WTC11 (cell line): ENCODE results near the gene DBNL. TPM values are rescaled to one million over a fixed set of nuclear protein-coding genes. Genes with fewer than 3 reads are reported as not detected.

Experiments used
- ATAC-seq: fragments of 200-7000 bp; cut with Tn5 transposase; 2 replicates; pipeline ENCODE4 v1.10.0; 2021; ENCODE audit warnings: mild to moderate bottlenecking, moderate library complexity
- CTCF ChIA-PET: fragments of 300-600 bp; sonication (Branson Sonifier 250); formaldehyde crosslinking; loops from one replicate; lab custom pipeline; 2021; ENCODE audit warnings: antibody characterized with exemption; lab: Charles Lee
- POLR2A ChIA-PET: fragments of 350-600 bp; sonication (Branson Sonifier 250); formaldehyde crosslinking; loops from one replicate; lab custom pipeline; 2021; ENCODE audit warnings: antibody characterized with exemption; lab: Charles Lee
- DNase-seq: peaks from one replicate; pipeline ENCODE4 v3.0.0; 2021; ENCODE audit warnings: low spot score
- H3K27ac Mint-ChIP-seq: 2 replicates; pipeline ENCODE4 v1.8.0; 2021; ENCODE audit warnings: mixed read lengths
- H3K27me3 Mint-ChIP-seq: 2 replicates; pipeline ENCODE4 v1.8.0; 2021; ENCODE audit warnings: low read depth, mild to moderate bottlenecking, moderate library complexity, mixed read lengths
- H3K36me3 Mint-ChIP-seq: 2 replicates; pipeline ENCODE4 v1.8.0; 2021; ENCODE audit warnings: mixed read lengths
- H3K4me1 Mint-ChIP-seq: 2 replicates; pipeline ENCODE4 v1.8.0; 2022; ENCODE audit warnings: mixed read lengths
- H3K4me3 Mint-ChIP-seq: 2 replicates; pipeline ENCODE4 v1.8.0; 2021; ENCODE audit warnings: mild to moderate bottlenecking, moderate library complexity, mixed read lengths
- H3K9me3 Mint-ChIP-seq: 2 replicates; pipeline ENCODE4 v1.8.0; 2021; ENCODE audit warnings: mixed read lengths
- CBFB ChIP-seq: sonication (generic); formaldehyde crosslinking; IDR thresholded peaks from 2 replicates; pipeline ENCODE4 v1.8.1; 2022; ENCODE audit warnings: mild to moderate bottlenecking, low read depth, missing genetic modification reagents
- MYBL2 ChIP-seq: sonication (generic); formaldehyde crosslinking; IDR thresholded peaks from 2 replicates; pipeline ENCODE4 v1.8.1; 2023; ENCODE audit warnings: mild to moderate bottlenecking, moderate library complexity, missing genetic modification reagents
- NFE2L1 ChIP-seq: sonication (generic); formaldehyde crosslinking; IDR thresholded peaks from 2 replicates; pipeline ENCODE4 v1.8.1; 2023; ENCODE audit warnings: missing genetic modification reagents
- TEAD4 ChIP-seq: sonication (generic); formaldehyde crosslinking; IDR thresholded peaks from 2 replicates; pipeline ENCODE4 v1.8.0; 2022; ENCODE audit warnings: mild to moderate bottlenecking, missing genetic modification reagents
- ZNF219 ChIP-seq: sonication (generic); formaldehyde crosslinking; IDR thresholded peaks from 2 replicates; pipeline ENCODE4 v1.8.0; 2023; ENCODE audit warnings: missing genetic modification reagents, mild to moderate bottlenecking, borderline replicate concordance
- total RNA-seq: library from RNA; stranded (reverse); gene quantifications from 3 replicates; pipeline ENCODE4 v1.2.3, GENCODE V29; 2021
- TF ChIP-seq, protein P1 (sequence below): fragments of 250-450 bp; sonication (Bioruptor Pico); IDR thresholded peaks from 2 replicates; pipeline ENCODE4 v1.9.0; 2021; ENCODE audit warnings: mild to moderate bottlenecking, borderline replicate concordance
- TF ChIP-seq, protein P2 (sequence below): fragments of 250-450 bp; sonication (Bioruptor Pico); conservative IDR thresholded peaks from 2 replicates; pipeline ENCODE4 v1.9.0; 2021; ENCODE audit warnings: mild to moderate bottlenecking
- TF ChIP-seq, protein P3 (sequence below): sonication (generic); formaldehyde crosslinking; IDR thresholded peaks from 2 replicates; pipeline ENCODE4 v1.8.0; 2022; ENCODE audit warnings: mild to moderate bottlenecking, missing genetic modification reagents
- TF ChIP-seq, protein P4 (sequence below): sonication (generic); formaldehyde crosslinking; IDR thresholded peaks from 2 replicates; pipeline ENCODE4 v1.8.1; 2022; ENCODE audit warnings: low read depth, missing genetic modification reagents, borderline replicate concordance
- TF ChIP-seq, protein P5 (sequence below): sonication (generic); formaldehyde crosslinking; IDR thresholded peaks from 2 replicates; pipeline ENCODE4 v1.8.1; 2023; ENCODE audit warnings: mild to moderate bottlenecking, missing genetic modification reagents, borderline replicate concordance
- TF ChIP-seq, protein P6 (sequence below): sonication (generic); formaldehyde crosslinking; IDR thresholded peaks from 2 replicates; pipeline ENCODE4 v1.8.1; 2023; ENCODE audit warnings: mild to moderate bottlenecking, missing genetic modification reagents
- TF ChIP-seq, protein P7 (sequence below): sonication (generic); formaldehyde crosslinking; IDR thresholded peaks from 2 replicates; pipeline ENCODE4 v1.8.0; 2023; ENCODE audit warnings: missing genetic modification reagents, mild to moderate bottlenecking, borderline replicate concordance
- TF ChIP-seq, protein P8 (sequence below): sonication (generic); formaldehyde crosslinking; IDR thresholded peaks from 2 replicates; pipeline ENCODE4 v1.8.0; 2022; ENCODE audit warnings: mild to moderate bottlenecking, missing genetic modification reagents

The DBNL gene
- total RNA-seq, 1 experiment from 2014 or later: 36.1 TPM

DNA sequence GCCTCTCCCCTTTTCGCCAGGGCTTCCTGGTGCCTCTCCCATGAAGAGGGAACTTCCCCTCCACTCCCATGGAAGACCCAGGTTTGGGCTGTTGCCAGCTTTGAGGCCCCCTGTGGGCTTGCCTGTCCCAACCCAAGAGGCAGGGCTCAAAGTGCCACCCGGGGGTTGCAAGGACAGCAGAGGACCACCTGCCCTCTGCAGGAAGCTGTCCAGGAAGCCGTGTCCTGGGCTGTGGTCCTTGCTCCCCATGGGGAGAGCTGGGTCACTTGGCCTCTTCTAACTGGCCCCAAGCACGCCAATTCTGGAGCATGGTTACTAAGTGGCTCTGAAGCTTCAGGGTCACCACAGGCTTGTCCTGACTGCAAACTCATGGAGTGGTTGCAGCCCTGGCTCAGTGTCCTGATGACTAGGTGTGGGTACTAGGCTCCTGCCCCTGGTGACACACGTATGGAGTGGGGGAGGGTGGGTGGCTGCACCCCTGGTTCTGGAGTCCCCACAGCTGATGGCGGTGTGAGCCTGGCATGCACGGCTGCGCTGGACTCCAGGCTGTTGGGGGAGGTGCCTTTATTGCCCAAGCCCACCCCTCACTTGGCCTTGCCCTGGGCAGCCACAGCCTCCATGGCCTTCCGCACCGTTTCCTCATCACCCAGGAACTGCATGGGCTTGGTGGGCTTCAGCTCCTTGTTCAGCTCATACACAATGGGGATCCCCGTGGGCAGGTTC lies 17.8 kb downstream of the DBNL start (continued):
- TF ChIP-seq, protein P1, sequence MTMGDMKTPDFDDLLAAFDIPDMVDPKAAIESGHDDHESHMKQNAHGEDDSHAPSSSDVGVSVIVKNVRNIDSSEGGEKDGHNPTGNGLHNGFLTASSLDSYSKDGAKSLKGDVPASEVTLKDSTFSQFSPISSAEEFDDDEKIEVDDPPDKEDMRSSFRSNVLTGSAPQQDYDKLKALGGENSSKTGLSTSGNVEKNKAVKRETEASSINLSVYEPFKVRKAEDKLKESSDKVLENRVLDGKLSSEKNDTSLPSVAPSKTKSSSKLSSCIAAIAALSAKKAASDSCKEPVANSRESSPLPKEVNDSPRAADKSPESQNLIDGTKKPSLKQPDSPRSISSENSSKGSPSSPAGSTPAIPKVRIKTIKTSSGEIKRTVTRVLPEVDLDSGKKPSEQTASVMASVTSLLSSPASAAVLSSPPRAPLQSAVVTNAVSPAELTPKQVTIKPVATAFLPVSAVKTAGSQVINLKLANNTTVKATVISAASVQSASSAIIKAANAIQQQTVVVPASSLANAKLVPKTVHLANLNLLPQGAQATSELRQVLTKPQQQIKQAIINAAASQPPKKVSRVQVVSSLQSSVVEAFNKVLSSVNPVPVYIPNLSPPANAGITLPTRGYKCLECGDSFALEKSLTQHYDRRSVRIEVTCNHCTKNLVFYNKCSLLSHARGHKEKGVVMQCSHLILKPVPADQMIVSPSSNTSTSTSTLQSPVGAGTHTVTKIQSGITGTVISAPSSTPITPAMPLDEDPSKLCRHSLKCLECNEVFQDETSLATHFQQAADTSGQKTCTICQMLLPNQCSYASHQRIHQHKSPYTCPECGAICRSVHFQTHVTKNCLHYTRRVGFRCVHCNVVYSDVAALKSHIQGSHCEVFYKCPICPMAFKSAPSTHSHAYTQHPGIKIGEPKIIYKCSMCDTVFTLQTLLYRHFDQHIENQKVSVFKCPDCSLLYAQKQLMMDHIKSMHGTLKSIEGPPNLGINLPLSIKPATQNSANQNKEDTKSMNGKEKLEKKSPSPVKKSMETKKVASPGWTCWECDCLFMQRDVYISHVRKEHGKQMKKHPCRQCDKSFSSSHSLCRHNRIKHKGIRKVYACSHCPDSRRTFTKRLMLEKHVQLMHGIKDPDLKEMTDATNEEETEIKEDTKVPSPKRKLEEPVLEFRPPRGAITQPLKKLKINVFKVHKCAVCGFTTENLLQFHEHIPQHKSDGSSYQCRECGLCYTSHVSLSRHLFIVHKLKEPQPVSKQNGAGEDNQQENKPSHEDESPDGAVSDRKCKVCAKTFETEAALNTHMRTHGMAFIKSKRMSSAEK: no peak
- TF ChIP-seq NFE2L1 (CRISPR knock-in tag) (no peak), ZNF219 (CRISPR knock-in tag) (no peak)
- TF ChIP-seq, protein P2, sequence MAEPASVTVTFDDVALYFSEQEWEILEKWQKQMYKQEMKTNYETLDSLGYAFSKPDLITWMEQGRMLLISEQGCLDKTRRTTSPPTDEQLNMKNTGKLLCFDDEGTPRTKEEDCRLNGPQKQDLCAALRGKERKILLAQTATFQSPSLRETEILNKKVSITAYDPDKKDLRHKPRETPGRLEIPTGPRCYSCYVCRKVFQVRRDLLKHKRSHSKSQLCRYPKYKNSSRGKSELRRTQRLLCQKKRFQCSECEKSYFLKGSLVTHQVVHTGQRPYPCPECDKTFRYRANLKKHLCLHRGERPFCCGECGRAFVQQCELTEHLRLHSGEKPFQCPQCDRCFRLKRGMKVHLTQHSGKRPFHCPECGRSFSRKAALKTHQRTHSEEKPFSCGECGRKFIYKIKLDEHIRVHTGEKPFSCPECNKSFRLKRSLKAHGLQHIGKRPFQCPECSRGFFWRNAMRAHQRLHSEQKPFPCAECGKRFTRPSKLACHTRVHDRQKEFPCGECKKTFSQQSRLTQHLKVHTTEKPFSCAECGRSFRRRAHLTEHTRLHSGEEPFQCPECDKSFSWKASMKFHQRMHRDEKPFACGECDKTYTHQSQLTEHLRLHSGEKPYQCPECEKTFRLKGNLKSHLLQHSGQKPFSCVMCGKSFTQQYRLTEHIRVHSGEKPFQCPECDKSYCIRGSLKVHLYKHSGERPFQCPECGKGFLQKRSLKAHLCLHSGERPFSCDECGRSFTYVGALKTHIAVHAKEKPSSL (CRISPR knock-in tag): no peak
- TF ChIP-seq, protein P3, sequence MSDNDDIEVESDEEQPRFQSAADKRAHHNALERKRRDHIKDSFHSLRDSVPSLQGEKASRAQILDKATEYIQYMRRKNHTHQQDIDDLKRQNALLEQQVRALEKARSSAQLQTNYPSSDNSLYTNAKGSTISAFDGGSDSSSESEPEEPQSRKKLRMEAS (CRISPR knock-in tag): no peak
- TF ChIP-seq, protein P4, sequence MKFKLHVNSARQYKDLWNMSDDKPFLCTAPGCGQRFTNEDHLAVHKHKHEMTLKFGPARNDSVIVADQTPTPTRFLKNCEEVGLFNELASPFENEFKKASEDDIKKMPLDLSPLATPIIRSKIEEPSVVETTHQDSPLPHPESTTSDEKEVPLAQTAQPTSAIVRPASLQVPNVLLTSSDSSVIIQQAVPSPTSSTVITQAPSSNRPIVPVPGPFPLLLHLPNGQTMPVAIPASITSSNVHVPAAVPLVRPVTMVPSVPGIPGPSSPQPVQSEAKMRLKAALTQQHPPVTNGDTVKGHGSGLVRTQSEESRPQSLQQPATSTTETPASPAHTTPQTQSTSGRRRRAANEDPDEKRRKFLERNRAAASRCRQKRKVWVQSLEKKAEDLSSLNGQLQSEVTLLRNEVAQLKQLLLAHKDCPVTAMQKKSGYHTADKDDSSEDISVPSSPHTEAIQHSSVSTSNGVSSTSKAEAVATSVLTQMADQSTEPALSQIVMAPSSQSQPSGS: no peak
- TF ChIP-seq, all 79 proteins: peak for 0

DNA sequence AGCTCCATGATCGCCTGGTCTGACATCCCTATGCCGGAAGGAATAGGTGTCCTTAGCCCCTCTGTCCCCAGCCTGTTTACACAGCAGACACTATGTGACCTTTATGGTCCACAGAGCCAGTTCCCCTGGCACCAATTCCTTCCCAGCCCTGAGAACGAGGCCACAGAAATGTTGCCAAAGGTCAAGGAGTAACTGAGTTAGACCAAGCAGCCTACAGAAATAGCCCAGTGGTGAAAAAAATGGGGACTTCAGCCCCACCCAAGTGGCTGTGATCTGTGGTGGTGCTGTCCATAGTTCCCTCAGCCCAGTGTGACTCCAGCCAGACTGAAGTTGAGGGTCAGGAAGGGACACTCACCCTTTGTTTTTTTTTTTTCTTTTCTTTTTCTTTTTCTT lies 18.4 kb downstream of the DBNL start:
- CTCF ChIA-PET: interaction anchor here (1.3 to 2.4 kb wide), 4 partner anchors 10 to 151 kb away, joined by 4 to 15 read pairs (median 7); partner anchors contain the start of gene DBNL
- TF ChIP-seq, protein P5, sequence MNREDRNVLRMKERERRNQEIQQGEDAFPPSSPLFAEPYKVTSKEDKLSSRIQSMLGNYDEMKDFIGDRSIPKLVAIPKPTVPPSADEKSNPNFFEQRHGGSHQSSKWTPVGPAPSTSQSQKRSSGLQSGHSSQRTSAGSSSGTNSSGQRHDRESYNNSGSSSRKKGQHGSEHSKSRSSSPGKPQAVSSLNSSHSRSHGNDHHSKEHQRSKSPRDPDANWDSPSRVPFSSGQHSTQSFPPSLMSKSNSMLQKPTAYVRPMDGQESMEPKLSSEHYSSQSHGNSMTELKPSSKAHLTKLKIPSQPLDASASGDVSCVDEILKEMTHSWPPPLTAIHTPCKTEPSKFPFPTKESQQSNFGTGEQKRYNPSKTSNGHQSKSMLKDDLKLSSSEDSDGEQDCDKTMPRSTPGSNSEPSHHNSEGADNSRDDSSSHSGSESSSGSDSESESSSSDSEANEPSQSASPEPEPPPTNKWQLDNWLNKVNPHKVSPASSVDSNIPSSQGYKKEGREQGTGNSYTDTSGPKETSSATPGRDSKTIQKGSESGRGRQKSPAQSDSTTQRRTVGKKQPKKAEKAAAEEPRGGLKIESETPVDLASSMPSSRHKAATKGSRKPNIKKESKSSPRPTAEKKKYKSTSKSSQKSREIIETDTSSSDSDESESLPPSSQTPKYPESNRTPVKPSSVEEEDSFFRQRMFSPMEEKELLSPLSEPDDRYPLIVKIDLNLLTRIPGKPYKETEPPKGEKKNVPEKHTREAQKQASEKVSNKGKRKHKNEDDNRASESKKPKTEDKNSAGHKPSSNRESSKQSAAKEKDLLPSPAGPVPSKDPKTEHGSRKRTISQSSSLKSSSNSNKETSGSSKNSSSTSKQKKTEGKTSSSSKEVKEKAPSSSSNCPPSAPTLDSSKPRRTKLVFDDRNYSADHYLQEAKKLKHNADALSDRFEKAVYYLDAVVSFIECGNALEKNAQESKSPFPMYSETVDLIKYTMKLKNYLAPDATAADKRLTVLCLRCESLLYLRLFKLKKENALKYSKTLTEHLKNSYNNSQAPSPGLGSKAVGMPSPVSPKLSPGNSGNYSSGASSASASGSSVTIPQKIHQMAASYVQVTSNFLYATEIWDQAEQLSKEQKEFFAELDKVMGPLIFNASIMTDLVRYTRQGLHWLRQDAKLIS: no peak
- TF ChIP-seq, protein P6, sequence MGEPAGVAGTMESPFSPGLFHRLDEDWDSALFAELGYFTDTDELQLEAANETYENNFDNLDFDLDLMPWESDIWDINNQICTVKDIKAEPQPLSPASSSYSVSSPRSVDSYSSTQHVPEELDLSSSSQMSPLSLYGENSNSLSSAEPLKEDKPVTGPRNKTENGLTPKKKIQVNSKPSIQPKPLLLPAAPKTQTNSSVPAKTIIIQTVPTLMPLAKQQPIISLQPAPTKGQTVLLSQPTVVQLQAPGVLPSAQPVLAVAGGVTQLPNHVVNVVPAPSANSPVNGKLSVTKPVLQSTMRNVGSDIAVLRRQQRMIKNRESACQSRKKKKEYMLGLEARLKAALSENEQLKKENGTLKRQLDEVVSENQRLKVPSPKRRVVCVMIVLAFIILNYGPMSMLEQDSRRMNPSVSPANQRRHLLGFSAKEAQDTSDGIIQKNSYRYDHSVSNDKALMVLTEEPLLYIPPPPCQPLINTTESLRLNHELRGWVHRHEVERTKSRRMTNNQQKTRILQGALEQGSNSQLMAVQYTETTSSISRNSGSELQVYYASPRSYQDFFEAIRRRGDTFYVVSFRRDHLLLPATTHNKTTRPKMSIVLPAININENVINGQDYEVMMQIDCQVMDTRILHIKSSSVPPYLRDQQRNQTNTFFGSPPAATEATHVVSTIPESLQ (CRISPR knock-in tag): no peak
- TF ChIP-seq MYBL2 (CRISPR knock-in tag) (no peak), TEAD4 (no peak), CBFB (CRISPR knock-in tag) (no peak)
- TF ChIP-seq, protein P7, sequence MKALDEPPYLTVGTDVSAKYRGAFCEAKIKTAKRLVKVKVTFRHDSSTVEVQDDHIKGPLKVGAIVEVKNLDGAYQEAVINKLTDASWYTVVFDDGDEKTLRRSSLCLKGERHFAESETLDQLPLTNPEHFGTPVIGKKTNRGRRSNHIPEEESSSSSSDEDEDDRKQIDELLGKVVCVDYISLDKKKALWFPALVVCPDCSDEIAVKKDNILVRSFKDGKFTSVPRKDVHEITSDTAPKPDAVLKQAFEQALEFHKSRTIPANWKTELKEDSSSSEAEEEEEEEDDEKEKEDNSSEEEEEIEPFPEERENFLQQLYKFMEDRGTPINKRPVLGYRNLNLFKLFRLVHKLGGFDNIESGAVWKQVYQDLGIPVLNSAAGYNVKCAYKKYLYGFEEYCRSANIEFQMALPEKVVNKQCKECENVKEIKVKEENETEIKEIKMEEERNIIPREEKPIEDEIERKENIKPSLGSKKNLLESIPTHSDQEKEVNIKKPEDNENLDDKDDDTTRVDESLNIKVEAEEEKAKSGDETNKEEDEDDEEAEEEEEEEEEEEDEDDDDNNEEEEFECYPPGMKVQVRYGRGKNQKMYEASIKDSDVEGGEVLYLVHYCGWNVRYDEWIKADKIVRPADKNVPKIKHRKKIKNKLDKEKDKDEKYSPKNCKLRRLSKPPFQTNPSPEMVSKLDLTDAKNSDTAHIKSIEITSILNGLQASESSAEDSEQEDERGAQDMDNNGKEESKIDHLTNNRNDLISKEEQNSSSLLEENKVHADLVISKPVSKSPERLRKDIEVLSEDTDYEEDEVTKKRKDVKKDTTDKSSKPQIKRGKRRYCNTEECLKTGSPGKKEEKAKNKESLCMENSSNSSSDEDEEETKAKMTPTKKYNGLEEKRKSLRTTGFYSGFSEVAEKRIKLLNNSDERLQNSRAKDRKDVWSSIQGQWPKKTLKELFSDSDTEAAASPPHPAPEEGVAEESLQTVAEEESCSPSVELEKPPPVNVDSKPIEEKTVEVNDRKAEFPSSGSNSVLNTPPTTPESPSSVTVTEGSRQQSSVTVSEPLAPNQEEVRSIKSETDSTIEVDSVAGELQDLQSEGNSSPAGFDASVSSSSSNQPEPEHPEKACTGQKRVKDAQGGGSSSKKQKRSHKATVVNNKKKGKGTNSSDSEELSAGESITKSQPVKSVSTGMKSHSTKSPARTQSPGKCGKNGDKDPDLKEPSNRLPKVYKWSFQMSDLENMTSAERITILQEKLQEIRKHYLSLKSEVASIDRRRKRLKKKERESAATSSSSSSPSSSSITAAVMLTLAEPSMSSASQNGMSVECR: no peak
- TF ChIP-seq, protein P8, sequence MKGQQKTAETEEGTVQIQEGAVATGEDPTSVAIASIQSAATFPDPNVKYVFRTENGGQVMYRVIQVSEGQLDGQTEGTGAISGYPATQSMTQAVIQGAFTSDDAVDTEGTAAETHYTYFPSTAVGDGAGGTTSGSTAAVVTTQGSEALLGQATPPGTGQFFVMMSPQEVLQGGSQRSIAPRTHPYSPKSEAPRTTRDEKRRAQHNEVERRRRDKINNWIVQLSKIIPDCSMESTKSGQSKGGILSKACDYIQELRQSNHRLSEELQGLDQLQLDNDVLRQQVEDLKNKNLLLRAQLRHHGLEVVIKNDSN (CRISPR knock-in tag): no peak

More for the DNA sequence above, 18.4 kb downstream of the DBNL start:
- no peak overlapping the region for H3K27ac Mint-ChIP-seq
- no peak for ATAC-seq
- H3K36me3 Mint-ChIP-seq: peaks cover 23% of the 10 kb centered on the region
- POLR2A ChIA-PET: interaction anchor here (1.7 kb wide), 1 partner anchor 61 kb away, joined by 4 read pairs; no protein-coding TSS in a partner anchor
- DNase-seq: no peak
- H3K27me3 Mint-ChIP-seq: peaks cover 14% of the 10 kb centered on the region
- H3K9me3 Mint-ChIP-seq: no peaks in the 10 kb centered on the region
- peaks cover 32% of the 10 kb centered on the region for H3K4me1 Mint-ChIP-seq
- H3K4me3 Mint-ChIP-seq: no peak overlapping the region
